ENCODE measurements around the gene SCN5A.

SCN5A gene

DNA sequence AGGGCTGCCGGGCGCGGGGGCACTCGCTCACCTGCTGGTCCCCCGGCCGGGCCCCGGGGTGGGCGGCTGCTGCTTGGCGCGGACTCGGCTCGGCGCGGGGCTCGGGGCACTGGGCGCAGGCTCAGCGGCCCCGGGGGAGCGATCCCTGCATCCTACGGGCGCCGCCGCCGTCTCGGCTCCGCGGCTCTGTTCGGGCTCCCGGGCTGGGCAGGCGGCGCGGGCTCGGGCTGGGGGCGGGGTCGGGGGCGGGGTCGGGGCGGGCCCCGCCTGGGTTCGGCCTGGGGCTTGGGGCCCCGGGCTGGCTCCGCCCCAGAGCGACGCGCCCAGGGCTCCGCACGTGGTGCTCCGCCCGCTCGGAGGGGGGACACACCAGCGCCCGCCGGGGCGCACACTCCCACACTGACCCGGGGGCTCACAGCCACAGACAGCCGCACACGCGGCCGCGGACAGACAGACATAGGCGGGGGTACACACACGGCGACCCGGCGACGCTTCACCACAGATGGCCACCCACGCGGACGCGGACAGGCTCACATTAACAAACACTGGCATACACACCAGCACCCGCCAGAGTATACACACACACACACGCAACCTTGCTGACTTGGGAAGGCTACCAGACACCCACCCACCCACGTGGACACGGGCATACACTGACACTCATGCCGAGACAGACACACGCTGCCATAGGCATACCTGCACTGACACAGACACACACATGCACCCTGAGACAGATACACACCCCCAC, at the start of gene SCN5A:
Gene SCN5A (minus strand): TSS at position 188 of the 748 bp plus-strand sequence. CDS start 16,380 bp downstream, outside the sequence.
- TF ChIP-seq EGR1 (IDR thresholded peaks at IDR 0.05), result 0 out of 2 replicates have a peak, but pooled peaks have one; percentile 32
- TF ChIP-seq, protein P1, sequence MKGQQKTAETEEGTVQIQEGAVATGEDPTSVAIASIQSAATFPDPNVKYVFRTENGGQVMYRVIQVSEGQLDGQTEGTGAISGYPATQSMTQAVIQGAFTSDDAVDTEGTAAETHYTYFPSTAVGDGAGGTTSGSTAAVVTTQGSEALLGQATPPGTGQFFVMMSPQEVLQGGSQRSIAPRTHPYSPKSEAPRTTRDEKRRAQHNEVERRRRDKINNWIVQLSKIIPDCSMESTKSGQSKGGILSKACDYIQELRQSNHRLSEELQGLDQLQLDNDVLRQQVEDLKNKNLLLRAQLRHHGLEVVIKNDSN (IDR thresholded peaks at IDR 0.05), result peak; percentile 60
- no peak for TF ChIP-seq YY1 (IDR thresholded peaks at IDR 0.05; ENCODE audit: low read depth)
- no peak for TF ChIP-seq EP300 (IDR thresholded peaks at IDR 0.05; ENCODE audit: borderline replicate concordance)
- TF ChIP-seq MAX (IDR thresholded peaks at IDR 0.05), result peak; percentile 79
- TF ChIP-seq ZBTB7A (IDR thresholded peaks at IDR 0.05; ENCODE audit: low read depth), result 0 out of 2 replicates have a peak, but pooled peaks have one; percentile 1

GRCh38 chr3:38698760-38699159, 49.3 kb upstream of the SCN5A start:
- no peak for TF ChIP-seq TEAD4 (IDR thresholded peaks at IDR 0.05)
- TF ChIP-seq ZBTB7A (IDR thresholded peaks at IDR 0.05; ENCODE audit: low read depth), result no peak
- no peak for TF ChIP-seq EP300 (IDR thresholded peaks at IDR 0.05; ENCODE audit: borderline replicate concordance)
- TF ChIP-seq, protein P2, sequence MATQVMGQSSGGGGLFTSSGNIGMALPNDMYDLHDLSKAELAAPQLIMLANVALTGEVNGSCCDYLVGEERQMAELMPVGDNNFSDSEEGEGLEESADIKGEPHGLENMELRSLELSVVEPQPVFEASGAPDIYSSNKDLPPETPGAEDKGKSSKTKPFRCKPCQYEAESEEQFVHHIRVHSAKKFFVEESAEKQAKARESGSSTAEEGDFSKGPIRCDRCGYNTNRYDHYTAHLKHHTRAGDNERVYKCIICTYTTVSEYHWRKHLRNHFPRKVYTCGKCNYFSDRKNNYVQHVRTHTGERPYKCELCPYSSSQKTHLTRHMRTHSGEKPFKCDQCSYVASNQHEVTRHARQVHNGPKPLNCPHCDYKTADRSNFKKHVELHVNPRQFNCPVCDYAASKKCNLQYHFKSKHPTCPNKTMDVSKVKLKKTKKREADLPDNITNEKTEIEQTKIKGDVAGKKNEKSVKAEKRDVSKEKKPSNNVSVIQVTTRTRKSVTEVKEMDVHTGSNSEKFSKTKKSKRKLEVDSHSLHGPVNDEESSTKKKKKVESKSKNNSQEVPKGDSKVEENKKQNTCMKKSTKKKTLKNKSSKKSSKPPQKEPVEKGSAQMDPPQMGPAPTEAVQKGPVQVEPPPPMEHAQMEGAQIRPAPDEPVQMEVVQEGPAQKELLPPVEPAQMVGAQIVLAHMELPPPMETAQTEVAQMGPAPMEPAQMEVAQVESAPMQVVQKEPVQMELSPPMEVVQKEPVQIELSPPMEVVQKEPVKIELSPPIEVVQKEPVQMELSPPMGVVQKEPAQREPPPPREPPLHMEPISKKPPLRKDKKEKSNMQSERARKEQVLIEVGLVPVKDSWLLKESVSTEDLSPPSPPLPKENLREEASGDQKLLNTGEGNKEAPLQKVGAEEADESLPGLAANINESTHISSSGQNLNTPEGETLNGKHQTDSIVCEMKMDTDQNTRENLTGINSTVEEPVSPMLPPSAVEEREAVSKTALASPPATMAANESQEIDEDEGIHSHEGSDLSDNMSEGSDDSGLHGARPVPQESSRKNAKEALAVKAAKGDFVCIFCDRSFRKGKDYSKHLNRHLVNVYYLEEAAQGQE (IDR thresholded peaks at IDR 0.05; ENCODE audit: low read depth), result no peak
- TF ChIP-seq EGR1 (IDR thresholded peaks at IDR 0.05), result no peak
- no peak for TF ChIP-seq TCF12 (IDR thresholded peaks at IDR 0.05; ENCODE audit: low read depth)
- TF ChIP-seq CEBPB (IDR thresholded peaks at IDR 0.05), result no peak
- TF ChIP-seq, protein P1 (IDR thresholded peaks at IDR 0.05), result no peak
- no peak for TF ChIP-seq YY1 (IDR thresholded peaks at IDR 0.05; ENCODE audit: low read depth)
- TF ChIP-seq NFIC (IDR thresholded peaks at IDR 0.05), result no peak
- no peak for TF ChIP-seq CREB1 (IDR thresholded peaks at IDR 0.05; ENCODE audit: low read depth)
- TF ChIP-seq RAD21 (IDR thresholded peaks at IDR 0.05; ENCODE audit: low read depth), result no peak
- TF ChIP-seq FOXM1 (IDR thresholded peaks at IDR 0.05; ENCODE audit: borderline replicate concordance, low read depth), result no peak
- TF ChIP-seq MAX (IDR thresholded peaks at IDR 0.05), result no peak
- no peak for TF ChIP-seq TAF1 (IDR thresholded peaks at IDR 0.05; ENCODE audit: low read depth)

GRCh38 chr3:38698061-38698460, 48.6 kb upstream of the SCN5A start:
- TF ChIP-seq TEAD4 (IDR thresholded peaks at IDR 0.05) (no peak), ZBTB7A (IDR thresholded peaks at IDR 0.05; ENCODE audit: low read depth) (no peak), YY1 (IDR thresholded peaks at IDR 0.05; ENCODE audit: low read depth) (no peak), NFIC (IDR thresholded peaks at IDR 0.05) (no peak), RAD21 (IDR thresholded peaks at IDR 0.05; ENCODE audit: low read depth) (no peak), TAF1 (IDR thresholded peaks at IDR 0.05; ENCODE audit: low read depth) (no peak)
- TF ChIP-seq, protein P1 (IDR thresholded peaks at IDR 0.05), result no peak
- TF ChIP-seq, protein P2 (IDR thresholded peaks at IDR 0.05; ENCODE audit: low read depth), result no peak

- TF ChIP-seq EGR1 (IDR thresholded peaks at IDR 0.05), result no peak
- no peak for TF ChIP-seq EP300 (IDR thresholded peaks at IDR 0.05; ENCODE audit: borderline replicate concordance)
- no peak for TF ChIP-seq RAD21 (IDR thresholded peaks at IDR 0.05; ENCODE audit: low read depth)
- no peak for TF ChIP-seq TCF12 (IDR thresholded peaks at IDR 0.05; ENCODE audit: low read depth)
- no peak for TF ChIP-seq CEBPB (IDR thresholded peaks at IDR 0.05)
- no peak for TF ChIP-seq NFIC (IDR thresholded peaks at IDR 0.05)
- no peak for TF ChIP-seq FOXM1 (IDR thresholded peaks at IDR 0.05; ENCODE audit: borderline replicate concordance, low read depth)
- no peak for TF ChIP-seq TEAD4 (IDR thresholded peaks at IDR 0.05)
- TF ChIP-seq, protein P2 (IDR thresholded peaks at IDR 0.05; ENCODE audit: low read depth), result no peak
- TF ChIP-seq, protein P1 (IDR thresholded peaks at IDR 0.05), result no peak
- TF ChIP-seq MAX (IDR thresholded peaks at IDR 0.05), result no peak
- TF ChIP-seq ZBTB7A (IDR thresholded peaks at IDR 0.05; ENCODE audit: low read depth), result no peak
- no peak for TF ChIP-seq CREB1 (IDR thresholded peaks at IDR 0.05; ENCODE audit: low read depth)
- no peak for TF ChIP-seq YY1 (IDR thresholded peaks at IDR 0.05; ENCODE audit: low read depth)
- no peak for TF ChIP-seq TAF1 (IDR thresholded peaks at IDR 0.05; ENCODE audit: low read depth)
Measured at GRCh38 chr3:38696034-38696433, 46.5 kb upstream of the SCN5A start.

Measured in Ishikawa (cell line).